ENCODE results near the gene PLA2G4A.

PLA2G4A gene

DNA sequence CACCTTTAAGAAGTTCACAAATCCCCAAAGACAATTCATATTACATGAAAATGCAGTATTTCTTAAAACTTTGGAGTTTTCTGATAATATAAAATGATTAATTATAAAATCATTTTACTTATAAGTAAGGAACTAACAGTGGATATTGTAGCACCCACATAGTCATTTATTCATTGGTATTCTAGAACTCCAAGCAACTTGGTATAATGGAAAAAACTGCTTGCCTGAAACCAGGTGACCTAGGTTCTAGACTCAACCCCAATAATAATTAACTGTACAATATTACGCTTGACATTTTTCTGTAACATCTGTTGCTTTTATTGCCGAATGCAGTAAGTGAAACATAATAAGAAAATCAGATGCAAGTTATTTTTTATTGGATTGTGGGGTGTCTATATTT, 2.4 kb downstream of the PLA2G4A start:
- in situ Hi-C loops (cut with MboI; ENCODE audit: low sequenced_read_pairs) = no loop called here

DNA sequence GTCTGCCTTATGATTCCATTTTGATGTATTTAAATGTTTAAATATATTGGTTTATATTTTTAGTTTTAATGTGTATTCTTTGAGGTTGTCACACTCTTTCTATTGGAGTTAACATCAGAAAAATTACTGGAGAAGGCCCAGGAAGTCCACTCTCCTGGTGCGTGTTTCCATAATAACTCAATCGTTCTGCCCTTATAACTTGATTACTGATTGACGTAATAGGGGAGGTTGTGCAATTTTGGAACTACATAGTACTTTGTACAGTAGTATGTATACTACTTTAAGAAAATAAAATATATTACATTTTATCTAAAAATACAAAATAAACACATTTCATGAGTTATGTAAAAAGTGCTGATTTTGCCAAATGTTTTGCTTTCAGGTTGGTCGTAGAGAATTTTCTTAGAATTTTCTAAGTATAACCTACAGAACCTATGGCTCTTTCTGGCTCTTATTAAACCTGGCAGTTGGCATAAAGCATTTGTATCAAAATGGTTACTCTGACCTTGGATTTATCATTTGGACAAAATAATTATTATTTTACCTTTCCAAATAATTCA, 5.7 kb downstream of the PLA2G4A start:
- in situ Hi-C loops (cut with MboI; ENCODE audit: low sequenced_read_pairs) = no loop called here

DNA sequence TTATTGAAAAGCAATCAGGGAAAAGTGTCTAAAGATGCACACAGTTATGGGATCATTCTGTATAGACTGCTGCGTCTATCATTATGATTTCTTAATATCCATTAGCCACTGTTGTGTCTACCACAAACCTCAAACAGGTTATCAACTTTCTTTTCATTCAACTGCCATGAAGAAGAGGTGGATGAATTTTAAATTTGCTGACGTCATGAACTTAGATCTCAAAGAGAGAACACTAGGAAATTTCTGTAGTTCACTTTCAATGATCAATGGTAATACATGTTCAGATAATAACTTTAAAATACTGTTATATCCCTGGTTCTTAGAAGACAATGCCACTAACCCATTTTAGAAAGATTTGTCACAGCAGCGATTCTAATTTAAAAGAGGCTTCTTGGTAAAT, 6.7 kb downstream of the PLA2G4A start:
- in situ Hi-C loops (cut with MboI; ENCODE audit: low sequenced_read_pairs) = no loop called here

DNA sequence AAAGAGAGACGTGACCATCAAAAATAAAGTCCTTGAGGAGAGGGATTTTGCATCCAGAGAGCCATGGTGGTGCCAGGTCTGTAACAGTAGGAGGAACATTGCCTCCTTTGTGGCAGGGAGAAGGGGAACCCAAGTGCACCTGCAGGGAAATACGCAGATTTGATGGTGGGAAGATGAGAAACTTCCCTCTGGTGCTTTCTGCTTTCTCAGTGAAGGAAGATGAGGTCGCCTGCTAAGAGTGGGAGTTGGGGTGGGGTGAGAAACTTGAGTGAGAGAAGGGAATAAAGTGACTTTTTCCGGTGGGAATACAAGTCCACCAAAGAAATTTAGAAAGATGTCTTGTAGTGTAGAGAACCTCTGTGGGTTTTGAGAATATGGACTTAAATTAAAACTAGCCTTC, 9.1 kb downstream of the PLA2G4A start:
- in situ Hi-C loops (cut with MboI; ENCODE audit: low sequenced_read_pairs) = no loop called here

DNA sequence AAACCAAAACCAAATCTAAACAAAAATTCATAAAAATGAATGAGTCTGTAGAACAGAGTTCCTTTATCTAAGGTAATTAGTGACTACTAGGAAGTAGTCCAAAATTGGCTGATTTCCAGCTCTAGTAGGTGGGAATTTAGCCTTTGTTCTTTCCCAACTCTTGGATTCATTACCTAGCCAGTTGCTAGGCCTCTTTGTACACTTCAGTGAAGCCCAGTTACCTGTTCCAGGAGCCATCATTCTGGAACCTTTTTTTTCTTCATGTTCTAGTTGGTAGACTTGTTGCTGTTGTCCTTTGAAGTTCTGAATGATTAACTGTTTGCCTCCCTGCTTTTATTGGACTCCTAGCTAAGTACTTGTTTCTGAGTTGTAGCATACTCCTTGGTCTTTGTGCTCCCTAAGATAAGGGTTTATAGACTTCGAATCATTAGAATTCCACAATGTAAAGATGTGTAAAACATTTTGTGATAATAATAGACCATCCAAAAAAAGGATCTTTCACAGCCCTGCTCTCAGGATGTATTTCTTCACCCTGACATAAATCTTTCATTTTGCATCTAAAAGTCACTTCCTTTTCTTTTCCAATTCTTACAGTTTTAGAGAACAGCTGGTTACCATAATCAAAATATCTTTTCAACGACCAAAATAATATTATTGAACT, 9.8 kb downstream of the PLA2G4A start:
- in situ Hi-C loops (cut with MboI; ENCODE audit: low sequenced_read_pairs) = no loop called here

DNA sequence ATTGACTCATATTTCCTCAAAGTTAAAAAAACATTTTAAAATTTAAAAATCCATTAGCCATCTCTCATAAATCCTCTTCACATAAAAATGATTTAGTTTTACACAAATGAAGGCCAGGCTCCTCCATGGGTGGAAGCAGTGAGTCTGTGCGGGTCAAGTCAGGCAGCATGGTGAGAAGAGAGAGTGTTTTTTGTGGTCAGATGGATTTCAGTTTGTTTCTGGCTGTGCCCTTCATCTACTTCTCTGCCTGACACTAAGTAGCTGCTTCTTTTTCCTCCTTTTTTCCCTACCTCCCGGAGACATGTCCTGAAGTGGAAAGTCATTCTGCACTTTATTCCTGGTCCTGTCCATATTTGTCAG, 10.3 kb downstream of the PLA2G4A start:
- in situ Hi-C loops (cut with MboI; ENCODE audit: low sequenced_read_pairs) = no loop called here

DNA sequence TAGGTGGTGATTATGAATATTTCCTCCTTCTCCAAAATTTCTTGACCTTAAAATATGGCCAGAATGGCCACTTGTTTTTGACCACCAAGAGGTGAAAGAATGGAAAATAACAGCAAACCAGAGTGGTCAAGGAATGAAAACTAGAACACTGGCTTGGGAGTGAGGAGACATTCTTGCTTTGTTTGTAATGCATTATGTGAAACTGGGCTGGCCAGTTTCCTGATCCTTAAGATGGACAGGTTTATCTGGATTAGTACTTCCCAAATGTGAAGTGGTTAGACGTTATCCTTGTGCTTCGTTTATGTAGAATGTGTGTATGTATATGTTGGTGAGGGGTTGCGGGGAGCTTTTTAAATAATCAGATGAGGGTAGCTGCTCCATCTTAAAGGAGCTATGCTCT, 12.8 kb downstream of the PLA2G4A start:
- in situ Hi-C loops (cut with MboI; ENCODE audit: low sequenced_read_pairs) = no loop called here

DNA sequence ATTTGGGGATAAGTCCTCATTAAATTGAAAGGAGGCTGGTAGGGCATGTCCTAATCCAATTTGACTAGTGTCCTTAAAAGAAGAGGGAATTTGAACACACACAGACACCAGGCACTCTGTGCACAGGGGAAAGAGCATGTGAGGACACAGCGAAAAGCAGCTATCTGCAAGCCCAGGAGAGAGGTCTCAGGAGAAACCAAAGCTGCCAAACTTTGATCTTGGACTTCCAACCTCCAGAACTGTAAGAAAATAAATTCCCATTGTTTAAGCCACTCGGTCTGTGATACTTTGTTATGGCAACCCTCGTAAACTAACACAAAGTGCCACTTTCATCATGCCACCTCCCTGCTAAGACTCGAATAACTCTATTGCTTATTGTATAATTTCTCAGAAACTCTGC, 13.8 kb downstream of the PLA2G4A start:
- in situ Hi-C loops (cut with MboI; ENCODE audit: low sequenced_read_pairs) = no loop called here

DNA sequence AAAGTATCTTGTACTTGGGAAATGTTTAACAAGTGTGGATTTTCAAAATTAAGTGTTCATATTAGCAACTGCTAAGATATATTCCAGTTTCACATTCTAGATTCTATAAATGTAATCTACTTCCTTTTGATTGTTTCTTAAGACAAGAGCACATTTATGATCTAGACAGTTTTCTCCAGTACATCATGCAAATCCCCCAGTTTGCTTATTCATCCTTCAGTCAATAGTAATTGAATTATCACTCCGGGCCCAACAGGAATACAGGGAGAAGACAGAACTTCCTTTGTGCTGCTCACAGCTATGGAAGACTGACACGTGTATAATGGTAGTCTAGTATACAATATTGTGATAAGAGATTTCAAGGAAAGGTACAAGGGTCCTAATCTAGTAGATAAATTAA, 14.5 kb downstream of the PLA2G4A start:
- in situ Hi-C loops (cut with MboI; ENCODE audit: low sequenced_read_pairs) = no loop called here

DNA sequence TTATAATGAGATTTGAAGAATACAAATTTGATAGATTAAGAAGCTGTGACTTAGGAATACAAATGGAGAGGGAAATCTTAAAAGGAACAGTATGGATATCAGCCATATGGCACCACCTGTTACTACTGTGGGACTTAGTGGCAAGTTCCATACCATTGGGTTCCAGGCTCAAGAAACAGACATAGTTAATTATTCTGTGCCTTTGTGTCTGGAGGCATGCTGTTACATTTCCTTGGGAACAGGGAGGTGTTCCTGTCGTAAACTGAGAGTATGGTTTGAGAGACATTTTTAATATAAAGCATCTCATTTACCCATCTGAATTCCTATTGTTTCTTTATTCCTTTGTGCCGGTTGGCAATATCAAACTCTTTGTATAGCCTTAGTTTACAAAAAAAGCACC, 15.2 kb downstream of the PLA2G4A start:
- in situ Hi-C loops (cut with MboI; ENCODE audit: low sequenced_read_pairs) = no loop called here

DNA sequence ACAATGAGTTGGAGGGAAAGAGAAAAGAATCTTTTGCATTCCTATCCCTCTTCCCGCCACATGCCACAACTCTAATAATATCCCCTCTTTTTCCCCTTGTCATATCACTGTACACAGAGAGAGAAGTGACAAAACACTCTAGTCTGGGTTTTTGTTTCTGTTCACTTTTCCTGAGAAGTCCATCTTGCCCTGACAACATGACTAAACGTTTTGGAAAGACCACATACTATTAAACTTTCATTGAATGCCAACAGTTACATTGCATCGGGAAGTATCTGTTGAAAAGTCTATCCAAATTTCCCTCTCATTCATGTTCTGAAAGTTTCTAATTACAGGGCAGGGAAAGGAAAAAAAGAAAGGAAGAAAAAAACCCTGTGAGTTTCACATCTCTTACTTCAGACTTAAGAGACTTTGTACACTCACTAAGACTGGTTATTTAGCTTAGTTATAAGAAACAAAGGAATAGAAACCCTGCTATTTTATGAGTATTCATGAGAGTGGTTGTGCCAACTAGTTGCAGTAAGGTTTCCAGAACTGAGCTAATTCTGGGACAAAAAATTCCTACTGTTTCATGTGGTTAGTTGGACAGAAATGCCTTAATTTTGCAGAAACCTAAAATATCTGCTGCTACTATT, 16.9 kb downstream of the PLA2G4A start:
- in situ Hi-C loops (cut with MboI; ENCODE audit: low sequenced_read_pairs) = no loop called here

DNA sequence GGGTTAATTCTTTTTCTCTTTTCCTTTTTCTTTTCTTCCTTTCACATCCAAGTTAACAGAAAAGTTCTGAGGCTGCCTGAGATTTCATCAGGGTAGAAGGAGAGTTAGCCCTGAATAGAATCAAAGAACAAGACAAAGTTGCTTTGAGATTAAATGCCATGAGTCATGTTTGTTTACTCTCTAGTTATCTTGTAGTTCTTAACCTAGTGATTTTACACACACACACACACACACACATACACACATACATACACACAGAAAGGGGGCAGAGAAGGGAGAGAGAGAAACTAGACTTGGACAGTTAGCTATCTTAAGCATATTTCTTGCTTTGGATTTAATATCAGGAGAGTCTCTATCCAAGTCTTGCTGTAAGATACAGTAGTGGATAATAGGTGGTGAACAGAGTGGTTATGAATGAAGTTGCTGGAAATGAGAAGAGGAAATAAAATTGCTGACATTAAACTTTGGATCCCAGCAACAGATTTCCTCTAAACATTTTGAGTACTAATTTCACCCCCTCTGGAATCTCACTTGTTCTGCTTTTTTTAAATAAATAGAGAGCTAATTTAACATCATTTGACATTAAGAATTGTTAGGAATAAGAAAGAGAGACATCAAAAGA, 19.9 kb downstream of the PLA2G4A start:
- in situ Hi-C loops (cut with MboI; ENCODE audit: low sequenced_read_pairs) = no loop called here

DNA sequence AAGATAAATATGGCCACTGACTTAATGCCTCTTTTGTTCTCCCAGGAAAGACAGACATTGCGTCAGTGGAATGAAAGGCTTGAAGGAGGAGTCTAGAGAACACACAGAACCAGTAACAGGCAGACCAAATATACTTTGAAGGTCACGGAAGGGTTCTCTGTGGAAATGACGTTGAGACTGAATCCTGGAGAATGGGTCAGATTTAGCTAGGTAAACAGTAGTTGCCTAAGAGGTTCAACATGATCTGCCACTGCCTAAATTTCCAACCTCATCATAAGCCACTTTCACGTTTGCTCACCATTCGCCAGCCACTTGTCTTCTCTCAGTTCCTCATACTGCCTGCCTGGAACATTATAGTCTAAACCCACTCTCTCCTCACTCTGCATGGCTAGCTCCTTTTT, 20.5 kb downstream of the PLA2G4A start:
- in situ Hi-C loops (cut with MboI; ENCODE audit: low sequenced_read_pairs) = no loop called here

DNA sequence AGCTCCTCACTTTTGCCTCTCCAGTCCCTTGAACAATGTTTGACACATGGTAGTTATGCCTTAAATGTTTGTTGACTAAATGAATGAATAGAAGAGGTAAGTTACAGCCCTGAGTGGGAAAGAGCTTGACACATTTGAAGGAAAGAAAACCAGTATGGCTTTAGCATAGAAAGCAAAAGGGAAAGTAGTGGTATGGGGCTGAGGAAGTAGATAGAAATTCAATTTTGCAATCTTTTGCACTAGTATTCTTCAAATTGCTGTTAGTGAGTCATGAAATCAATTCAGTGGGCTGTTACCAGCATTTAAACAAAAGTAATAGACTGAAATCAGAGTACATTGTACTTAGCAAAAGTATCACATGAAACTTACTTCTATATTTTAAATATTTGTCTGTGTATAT, 21.1 kb downstream of the PLA2G4A start:
- in situ Hi-C loops (cut with MboI; ENCODE audit: low sequenced_read_pairs) = no loop called here

DNA sequence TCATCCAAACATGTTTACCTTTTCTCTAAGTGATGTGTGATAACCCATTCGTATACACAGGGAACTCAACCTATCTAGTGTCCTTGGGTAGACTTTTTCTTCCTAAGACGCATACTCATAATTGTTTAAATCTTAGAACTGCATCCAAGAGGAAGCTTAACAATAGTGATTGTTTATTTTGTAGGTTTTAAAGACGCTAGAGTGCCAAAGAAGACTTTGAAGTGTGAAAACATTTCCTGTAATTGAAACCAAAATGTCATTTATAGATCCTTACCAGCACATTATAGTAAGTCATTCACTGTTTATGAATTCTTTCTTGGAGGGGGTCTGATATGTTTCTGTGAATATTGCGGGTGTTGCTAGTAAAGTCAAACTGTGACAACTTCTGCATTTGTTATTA, 25.4 kb downstream of the PLA2G4A start:
- in situ Hi-C loops (cut with MboI; ENCODE audit: low sequenced_read_pairs) = no loop called here

DNA sequence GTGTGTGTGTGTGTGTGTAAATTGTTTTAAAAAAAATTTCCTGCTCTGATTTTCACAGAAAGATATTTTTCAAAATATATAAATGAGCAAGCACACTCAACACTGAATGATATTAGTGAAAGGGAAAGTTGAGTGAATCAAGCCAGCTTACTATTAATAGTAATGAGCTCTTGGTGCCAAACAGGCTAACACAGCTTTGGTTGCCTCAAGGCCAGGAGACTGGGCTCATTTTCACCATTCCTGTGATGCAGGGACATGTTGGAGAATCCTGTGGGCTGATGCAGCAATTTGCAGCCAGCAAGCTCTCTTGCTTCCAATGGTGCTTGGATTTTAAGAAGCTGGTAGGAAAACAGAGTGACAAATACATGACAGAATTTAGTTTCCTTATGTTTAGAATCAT, 30.2 kb downstream of the PLA2G4A start:
- in situ Hi-C loops (cut with MboI; ENCODE audit: low sequenced_read_pairs) = no loop called here

DNA sequence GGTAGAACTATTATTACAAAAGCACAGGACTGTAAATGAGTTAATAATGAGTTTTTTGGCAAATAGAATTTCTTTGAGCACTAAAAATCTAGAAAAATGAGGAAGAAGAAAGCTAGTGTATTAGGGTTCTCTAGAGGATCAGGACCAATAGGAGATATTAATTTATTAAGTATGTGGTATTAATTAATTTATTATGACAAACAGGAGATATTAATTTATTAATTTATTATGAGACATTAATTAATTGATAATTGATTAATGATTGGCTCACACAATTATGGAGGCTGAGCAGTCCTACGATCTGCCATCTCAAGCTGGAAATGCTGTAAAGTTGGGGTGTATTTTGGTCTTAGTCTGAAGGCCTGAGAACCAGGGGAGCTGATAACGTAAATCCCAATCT, 31.2 kb downstream of the PLA2G4A start:
- in situ Hi-C loops (cut with MboI; ENCODE audit: low sequenced_read_pairs) = no loop called here

DNA sequence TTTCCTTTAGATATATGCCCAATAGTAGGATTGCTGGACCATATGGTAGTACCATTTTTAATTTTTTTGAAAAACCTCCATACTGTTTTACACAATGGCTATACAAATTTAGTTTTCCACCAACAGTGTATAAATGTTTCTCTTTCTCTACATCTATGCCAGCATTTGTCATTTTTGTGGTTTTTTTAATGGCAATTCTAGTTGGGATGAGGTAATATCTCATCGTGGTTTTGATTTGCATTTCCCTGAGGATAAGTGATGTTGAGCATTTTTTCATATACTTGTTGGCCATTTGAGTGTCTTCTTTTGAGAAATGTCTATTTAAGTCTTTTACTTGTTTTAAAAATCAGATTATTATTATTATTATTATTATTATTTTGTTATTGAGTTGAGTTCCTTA, 35.5 kb downstream of the PLA2G4A start:
- in situ Hi-C loops (cut with MboI; ENCODE audit: low sequenced_read_pairs) = no loop called here

DNA sequence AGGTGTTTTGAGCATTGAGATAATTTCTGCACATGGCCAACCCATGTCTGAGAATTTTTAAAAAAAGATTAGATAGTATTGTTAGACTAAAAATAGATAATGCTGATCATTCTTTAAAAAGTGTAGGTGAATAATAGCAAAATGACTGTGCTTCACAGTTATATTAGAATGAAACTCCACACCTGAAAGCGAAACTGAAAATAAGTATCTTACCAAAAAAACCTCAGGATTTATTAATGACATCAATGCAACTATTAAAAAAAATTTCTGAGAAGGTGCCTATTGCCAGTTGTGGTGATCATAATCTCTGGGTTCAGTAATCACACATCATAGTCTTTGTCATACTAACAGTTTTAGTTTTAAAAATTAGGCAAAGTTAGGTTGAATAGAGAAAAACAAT, 36.5 kb downstream of the PLA2G4A start:
- in situ Hi-C loops (cut with MboI; ENCODE audit: low sequenced_read_pairs) = no loop called here

DNA sequence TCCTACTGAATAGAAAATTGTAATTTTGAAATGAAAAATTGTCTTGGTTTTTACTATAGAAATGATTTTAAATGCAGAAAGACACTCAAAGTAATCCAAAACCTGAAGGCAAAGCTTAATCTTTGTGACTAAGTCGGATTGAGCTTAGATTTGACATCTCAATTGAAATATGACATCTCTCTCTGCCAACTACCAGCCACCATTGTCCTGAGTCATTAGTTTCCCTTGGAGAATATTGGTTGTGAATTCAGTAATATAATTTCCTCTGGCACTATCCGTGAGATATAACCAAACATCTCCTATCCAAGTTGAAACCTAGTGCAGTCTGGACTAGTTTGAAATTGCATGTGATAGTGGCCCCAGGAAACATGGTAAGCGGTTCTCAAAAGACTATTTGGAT, 37.1 kb downstream of the PLA2G4A start:
- in situ Hi-C loops (cut with MboI; ENCODE audit: low sequenced_read_pairs) = no loop called here

DNA sequence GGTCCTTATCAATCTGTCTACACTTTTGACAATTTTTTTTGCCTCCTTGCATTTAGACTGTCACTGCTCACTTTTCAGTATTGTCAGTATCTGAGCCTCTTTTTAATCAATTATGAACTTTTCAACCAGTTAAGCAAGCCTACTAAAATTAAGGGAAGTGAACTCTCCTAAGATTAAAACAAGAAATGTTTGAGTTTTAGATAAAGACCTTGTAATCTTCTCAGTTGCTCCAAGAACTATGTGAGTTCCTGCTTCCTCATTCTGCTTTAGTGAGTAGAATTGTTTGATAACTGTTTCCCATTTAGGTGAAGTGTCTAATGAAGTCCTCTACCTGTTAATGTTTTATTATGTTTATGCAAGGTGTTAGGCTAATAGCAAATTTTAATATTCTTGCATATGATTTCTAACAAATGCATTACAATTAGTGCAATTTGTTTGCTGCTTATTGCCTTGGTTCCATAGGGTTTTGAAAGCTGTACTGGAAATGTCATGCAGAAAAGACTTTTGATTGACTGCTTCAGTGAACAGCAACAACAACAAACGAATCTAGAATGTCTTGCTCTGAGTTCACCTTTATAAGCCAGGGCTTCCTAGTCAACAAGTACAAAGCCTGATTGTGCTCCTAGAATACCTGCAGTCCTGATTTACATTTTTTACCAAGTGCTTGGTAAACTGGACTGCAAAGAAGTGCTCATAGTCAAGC, 40.9 kb downstream of the PLA2G4A start:
- in situ Hi-C loops (cut with MboI; ENCODE audit: low sequenced_read_pairs) = no loop called here

DNA sequence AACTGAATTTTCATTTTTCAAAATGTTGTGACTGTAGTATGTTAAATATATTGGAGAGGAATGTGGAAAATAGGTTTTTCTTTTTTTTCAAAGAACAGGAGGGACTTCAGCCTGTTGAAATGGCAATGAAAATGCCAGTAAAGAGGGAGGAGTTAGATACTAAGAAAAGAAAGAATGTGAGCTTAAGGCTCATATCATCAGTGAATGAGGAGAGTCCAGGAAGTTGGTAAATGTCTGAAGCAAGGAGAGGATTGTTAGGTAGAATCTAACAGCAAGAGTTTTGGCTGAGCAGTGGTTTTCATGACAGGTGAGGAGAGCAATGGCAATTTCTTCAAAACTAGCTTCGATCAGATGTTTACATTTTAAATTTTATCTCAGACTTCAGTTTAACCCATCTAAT, 43.0 kb downstream of the PLA2G4A start:
- in situ Hi-C loops (cut with MboI; ENCODE audit: low sequenced_read_pairs) = no loop called here

Measured in HL-60/S4 (cell line).